Measurements from ENCODE around the gene RILP.

GRCh38 chr17:1624650-1625049 is 25.0 kb downstream of the RILP start:
- no peak for TF ChIP-seq CTCF (IDR thresholded peaks at IDR 0.05)
- TF ChIP-seq POLR2A (IDR thresholded peaks at IDR 0.05), result no peak
